Measurements from ENCODE around the gene SBF1. TPM values are rescaled to one million over a fixed set of nuclear protein-coding genes. Genes with fewer than 3 reads are reported as not detected.

SBF1 gene
- total RNA-seq, 1 donor from 2014 or later = 105 TPM

DNA sequence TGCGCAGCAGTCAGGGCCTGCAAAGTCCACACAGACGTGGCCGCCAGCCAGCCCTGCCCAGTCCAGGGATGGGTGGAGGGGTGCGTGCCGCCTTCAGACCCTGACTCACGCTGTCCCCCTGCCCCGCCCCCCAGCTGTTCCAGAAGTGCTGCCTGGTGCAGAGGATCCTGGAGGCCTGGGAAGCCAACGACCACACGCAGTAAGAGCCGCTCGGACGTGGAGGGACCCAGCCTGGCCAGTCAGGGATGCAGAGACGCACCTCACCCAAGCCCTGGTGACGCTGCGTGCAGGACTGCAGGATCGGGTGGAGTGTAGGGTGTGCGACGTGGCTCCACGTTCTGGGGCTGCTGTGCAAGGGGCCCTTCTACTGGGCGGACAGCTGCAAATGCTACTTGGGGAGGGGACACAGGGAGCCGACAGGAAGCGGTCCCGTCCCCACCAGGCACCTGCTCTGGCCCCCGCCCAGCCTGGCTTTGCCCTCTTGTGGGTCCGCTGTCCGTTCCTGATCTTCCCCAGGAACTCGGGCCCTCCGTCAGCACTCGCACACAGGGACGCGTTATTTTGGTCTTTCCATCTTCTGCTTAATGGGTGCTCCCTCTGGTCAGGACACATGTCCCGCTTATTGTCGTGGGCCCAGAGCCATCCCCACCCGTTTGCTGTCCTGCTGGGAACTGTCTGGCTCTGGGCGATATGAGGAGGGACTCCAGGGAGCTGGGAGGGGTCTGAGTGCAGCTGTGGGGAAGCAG lies 42.5 kb downstream of the SBF1 start:
- no peaks in the 10 kb centered on the region for H3K4me1 Mint-ChIP-seq
- H3K4me3 Mint-ChIP-seq = no peak overlapping the region
- TF ChIP-seq, protein P1, sequence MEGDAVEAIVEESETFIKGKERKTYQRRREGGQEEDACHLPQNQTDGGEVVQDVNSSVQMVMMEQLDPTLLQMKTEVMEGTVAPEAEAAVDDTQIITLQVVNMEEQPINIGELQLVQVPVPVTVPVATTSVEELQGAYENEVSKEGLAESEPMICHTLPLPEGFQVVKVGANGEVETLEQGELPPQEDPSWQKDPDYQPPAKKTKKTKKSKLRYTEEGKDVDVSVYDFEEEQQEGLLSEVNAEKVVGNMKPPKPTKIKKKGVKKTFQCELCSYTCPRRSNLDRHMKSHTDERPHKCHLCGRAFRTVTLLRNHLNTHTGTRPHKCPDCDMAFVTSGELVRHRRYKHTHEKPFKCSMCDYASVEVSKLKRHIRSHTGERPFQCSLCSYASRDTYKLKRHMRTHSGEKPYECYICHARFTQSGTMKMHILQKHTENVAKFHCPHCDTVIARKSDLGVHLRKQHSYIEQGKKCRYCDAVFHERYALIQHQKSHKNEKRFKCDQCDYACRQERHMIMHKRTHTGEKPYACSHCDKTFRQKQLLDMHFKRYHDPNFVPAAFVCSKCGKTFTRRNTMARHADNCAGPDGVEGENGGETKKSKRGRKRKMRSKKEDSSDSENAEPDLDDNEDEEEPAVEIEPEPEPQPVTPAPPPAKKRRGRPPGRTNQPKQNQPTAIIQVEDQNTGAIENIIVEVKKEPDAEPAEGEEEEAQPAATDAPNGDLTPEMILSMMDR (IDR thresholded peaks at IDR 0.05; ENCODE audit: unreplicated experiment) = no peak
- H3K27me3 Mint-ChIP-seq (ENCODE audit: low read depth) = no peaks in the 10 kb centered on the region
- DNase-seq (ENCODE audit: low spot score in 2 of 2, unreplicated experiment in 2 of 2) = no peak
- H3K36me3 Mint-ChIP-seq = peaks cover 34% of the 10 kb centered on the region
- no peak overlapping the region for H3K27ac Mint-ChIP-seq
- H3K9me3 Mint-ChIP-seq = peaks cover 4% of the 10 kb centered on the region

DNA sequence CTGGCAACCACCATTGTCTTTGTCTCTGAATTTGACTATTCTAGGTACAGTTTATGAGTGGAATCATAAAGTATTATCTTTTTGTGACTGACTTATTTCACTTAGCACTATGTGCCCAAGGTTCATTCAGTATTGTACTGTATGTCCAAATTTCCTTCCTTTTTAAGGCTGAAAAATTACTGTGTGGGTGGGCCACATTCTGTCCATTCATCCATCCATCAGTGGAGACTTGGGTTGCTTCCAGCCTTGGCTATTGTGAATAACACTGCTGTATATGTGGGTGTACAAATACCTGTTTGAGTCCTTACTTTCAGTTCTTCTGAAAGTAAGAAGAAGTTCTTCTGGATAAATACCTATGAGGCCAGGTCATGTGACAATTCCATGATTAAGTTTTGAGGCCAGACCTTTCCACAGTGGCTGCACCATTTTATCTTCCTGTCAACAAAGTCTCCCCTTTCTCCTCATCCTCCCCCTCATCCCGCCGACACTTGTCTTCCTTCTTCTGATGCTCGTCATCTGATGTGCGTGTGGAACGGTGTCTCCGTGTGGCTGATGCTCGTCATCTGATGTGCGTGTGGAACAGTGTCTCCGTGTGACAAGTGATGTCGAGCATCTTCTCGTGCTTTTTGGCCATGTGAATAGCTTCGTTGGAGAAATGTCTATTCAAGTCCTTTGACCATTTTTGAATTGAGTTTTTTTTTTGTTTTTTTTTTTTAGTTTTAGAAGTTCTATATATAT lies 49.5 kb downstream of the SBF1 start:
- H3K36me3 Mint-ChIP-seq = peaks cover 46% of the 10 kb centered on the region
- no peaks in the 10 kb centered on the region for H3K27me3 Mint-ChIP-seq (ENCODE audit: low read depth)
- peaks cover 4% of the 10 kb centered on the region for H3K9me3 Mint-ChIP-seq
- no peak overlapping the region for H3K4me3 Mint-ChIP-seq
- TF ChIP-seq, protein P1 (IDR thresholded peaks at IDR 0.05; ENCODE audit: unreplicated experiment) = no peak
- H3K4me1 Mint-ChIP-seq = no peaks in the 10 kb centered on the region
- no peak for DNase-seq (ENCODE audit: low spot score in 2 of 2, unreplicated experiment in 2 of 2)
- no peak overlapping the region for H3K27ac Mint-ChIP-seq

DNA sequence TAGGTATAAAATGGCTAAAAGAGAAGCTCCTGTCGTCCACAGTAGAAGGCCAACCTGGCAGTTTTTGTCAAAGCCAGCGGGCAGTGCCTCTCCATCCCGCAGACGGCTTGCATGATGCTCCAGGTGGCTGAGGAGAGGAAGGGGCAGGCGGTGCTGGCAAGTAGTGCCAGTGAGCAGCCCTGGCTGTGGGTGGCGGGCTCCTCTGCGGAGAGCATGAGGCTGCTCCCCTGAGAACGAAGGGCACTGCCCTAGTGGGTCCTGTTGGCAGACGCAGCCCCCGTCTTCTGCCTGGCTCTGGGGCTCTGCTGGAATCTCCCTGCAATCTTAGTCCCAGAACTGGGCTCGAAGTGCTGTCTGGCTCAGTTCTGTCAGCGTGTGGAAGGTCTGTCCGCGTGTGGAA lies 50.9 kb downstream of the SBF1 start:
- H3K9me3 Mint-ChIP-seq = peaks cover 4% of the 10 kb centered on the region
- DNase-seq (ENCODE audit: low spot score in 2 of 2, unreplicated experiment in 2 of 2) = no peak
- H3K27me3 Mint-ChIP-seq (ENCODE audit: low read depth) = no peaks in the 10 kb centered on the region
- H3K4me1 Mint-ChIP-seq = no peaks in the 10 kb centered on the region
- TF ChIP-seq, protein P1 (IDR thresholded peaks at IDR 0.05; ENCODE audit: unreplicated experiment) = no peak
- peaks cover 48% of the 10 kb centered on the region for H3K36me3 Mint-ChIP-seq
- no peak overlapping the region for H3K4me3 Mint-ChIP-seq
- no peak overlapping the region for H3K27ac Mint-ChIP-seq

DNA sequence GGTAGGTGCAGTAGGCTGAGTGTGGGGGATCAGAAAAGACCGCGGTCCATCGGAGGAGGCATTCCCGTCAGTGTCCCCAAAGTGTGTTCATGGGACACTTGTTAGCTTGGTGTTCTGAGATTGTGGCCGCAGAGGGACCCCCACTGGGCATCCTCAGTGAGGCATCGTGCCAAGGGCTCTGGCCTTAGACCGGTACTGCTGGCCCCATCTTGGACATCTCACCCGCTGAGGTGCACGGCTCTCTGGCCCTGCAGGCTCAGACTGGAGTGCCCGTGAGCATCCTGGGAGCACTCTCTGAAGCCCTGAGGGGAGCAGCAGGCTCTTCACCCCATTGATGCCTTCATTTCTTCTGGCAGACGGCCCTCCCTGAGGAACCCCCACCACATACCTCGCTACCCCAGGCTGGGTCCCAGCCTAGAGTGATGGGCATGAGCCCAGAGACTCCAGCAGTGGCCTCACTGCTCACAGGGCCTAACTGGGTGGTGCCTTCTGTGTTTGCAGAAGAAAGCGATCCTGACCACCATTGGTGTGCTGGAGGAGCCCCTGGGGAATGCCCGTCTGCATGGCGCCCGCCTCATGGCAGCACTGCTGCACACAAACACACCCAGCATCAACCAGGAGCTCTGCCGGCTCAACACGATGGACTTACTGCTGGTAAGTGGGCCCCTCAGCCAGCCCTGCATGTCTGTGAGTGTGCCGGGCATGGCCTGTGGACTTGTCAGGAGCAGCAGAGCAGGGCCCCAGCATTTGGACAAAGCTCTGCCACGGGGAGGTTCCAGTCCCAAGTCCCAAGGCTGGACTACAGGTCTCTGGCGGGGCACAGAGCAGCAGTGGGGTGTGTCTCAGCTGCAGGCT lies 51.6 kb downstream of the SBF1 start:
- no peak overlapping the region for H3K27ac Mint-ChIP-seq
- TF ChIP-seq, protein P1 (IDR thresholded peaks at IDR 0.05; ENCODE audit: unreplicated experiment) = no peak
- no peaks in the 10 kb centered on the region for H3K4me1 Mint-ChIP-seq
- DNase-seq (ENCODE audit: low spot score in 2 of 2, unreplicated experiment in 2 of 2) = no peak
- peaks cover 2% of the 10 kb centered on the region for H3K9me3 Mint-ChIP-seq
- no peaks in the 10 kb centered on the region for H3K27me3 Mint-ChIP-seq (ENCODE audit: low read depth)
- peaks cover 42% of the 10 kb centered on the region for H3K36me3 Mint-ChIP-seq
- no peak overlapping the region for H3K4me3 Mint-ChIP-seq

DNA sequence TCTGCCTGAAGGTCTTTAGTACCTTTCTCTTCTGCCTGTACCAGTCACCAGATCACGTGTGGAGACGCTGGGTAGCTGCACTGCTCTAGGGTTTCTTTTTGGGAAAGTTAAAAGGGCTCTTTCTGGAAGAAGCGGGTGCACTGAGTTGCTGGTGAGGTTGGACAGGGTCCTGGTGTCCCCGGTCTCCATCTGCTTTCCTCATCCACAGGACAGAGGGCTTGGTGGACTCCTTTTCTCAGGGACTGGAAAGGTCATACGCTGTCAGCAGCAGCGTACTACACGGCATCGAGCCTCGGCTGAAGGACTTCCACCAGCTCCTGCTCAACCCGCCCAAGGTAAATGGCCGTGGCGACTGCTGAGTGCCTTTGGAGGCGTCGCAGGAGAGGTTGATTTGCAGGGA lies 52.8 kb downstream of the SBF1 start:
- H3K4me1 Mint-ChIP-seq = no peaks in the 10 kb centered on the region
- no peak overlapping the region for H3K27ac Mint-ChIP-seq
- H3K27me3 Mint-ChIP-seq (ENCODE audit: low read depth) = no peaks in the 10 kb centered on the region
- peaks cover 41% of the 10 kb centered on the region for H3K36me3 Mint-ChIP-seq
- DNase-seq (ENCODE audit: low spot score in 2 of 2, unreplicated experiment in 2 of 2) = no peak
- H3K9me3 Mint-ChIP-seq = no peaks in the 10 kb centered on the region
- no peak overlapping the region for H3K4me3 Mint-ChIP-seq
- TF ChIP-seq, protein P1 (IDR thresholded peaks at IDR 0.05; ENCODE audit: unreplicated experiment) = no peak

All from mesothelial cell of epicardium (in vitro differentiated cells).